Measurements from ENCODE around the gene LRRK1. TPM values are rescaled to one million over a fixed set of nuclear protein-coding genes. Genes with fewer than 3 reads are reported as not detected.

The LRRK1 gene
- total RNA-seq, 4 donors from 2014 or later, result 14.8 to 29.3 (median 19.1) TPM

- DNase-seq (ENCODE audit: low spot score in 2 of 2), result peak in 1 of 2 donors; percentile 34
- intact Hi-C loops (cut with DNase I; ENCODE audit: low total_unique reads), result no loop called here
- H3K4me3 ChIP-seq (ENCODE audit: low read depth, poor library complexity, severe bottlenecking), result no peak overlapping the region
- no peak for TF ChIP-seq POLR2A (IDR thresholded peaks at IDR 0.05)
- TF ChIP-seq, protein P1, sequence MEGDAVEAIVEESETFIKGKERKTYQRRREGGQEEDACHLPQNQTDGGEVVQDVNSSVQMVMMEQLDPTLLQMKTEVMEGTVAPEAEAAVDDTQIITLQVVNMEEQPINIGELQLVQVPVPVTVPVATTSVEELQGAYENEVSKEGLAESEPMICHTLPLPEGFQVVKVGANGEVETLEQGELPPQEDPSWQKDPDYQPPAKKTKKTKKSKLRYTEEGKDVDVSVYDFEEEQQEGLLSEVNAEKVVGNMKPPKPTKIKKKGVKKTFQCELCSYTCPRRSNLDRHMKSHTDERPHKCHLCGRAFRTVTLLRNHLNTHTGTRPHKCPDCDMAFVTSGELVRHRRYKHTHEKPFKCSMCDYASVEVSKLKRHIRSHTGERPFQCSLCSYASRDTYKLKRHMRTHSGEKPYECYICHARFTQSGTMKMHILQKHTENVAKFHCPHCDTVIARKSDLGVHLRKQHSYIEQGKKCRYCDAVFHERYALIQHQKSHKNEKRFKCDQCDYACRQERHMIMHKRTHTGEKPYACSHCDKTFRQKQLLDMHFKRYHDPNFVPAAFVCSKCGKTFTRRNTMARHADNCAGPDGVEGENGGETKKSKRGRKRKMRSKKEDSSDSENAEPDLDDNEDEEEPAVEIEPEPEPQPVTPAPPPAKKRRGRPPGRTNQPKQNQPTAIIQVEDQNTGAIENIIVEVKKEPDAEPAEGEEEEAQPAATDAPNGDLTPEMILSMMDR (IDR thresholded peaks at IDR 0.05), result no peak
- WGBS, 2 donors, result 65 to 73% methylated on average over 4 of the region's 4 CpGs
Observed at GRCh38 chr15:100909565-100909964, 9.6 kb upstream of the LRRK1 start.

- intact Hi-C loops (cut with DNase I; ENCODE audit: low total_unique reads), result no loop called here
- DNase-seq (ENCODE audit: low spot score in 2 of 2), result peak in 1 of 2 donors; percentile 69
- H3K4me3 ChIP-seq (ENCODE audit: low read depth, poor library complexity, severe bottlenecking), result no peak overlapping the region
- TF ChIP-seq POLR2A (IDR thresholded peaks at IDR 0.05), result no peak
- TF ChIP-seq, protein P1 (IDR thresholded peaks at IDR 0.05), result no peak
- 84 to 86% methylated on average over 12 of the region's 12 CpGs for WGBS, 2 donors
Observed at GRCh38 chr15:100909989-100910955, 8.9 kb upstream of the LRRK1 start.

DNA sequence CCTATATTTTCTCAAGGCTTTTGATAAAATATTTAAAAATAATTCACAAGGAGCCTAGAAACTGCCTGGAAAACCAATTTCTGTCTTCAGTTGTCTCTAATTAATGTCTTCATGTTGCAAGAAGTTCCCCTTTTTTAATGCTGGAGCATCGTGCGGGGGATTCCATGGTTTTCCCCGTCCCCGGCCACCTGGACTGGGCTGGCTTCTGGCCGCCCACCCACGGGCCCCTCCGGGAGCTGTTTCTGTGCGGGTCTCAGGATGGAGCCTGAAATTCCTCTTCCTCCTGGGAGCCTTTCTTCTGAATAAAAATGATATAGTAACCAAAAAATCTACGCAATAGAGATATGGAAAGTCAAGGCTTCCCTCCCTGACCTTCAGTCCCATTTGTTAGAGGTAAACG is 8.1 kb upstream of the LRRK1 start:
- DNase-seq (ENCODE audit: low spot score in 2 of 2), result no peak
- intact Hi-C loops (cut with DNase I; ENCODE audit: low total_unique reads), result no loop called here
- H3K4me3 ChIP-seq (ENCODE audit: low read depth, poor library complexity, severe bottlenecking), result no peak overlapping the region
- WGBS, 2 donors, result 89% methylated on average over 10 of the region's 10 CpGs
- TF ChIP-seq, protein P1 (IDR thresholded peaks at IDR 0.05), result no peak
- TF ChIP-seq POLR2A (IDR thresholded peaks at IDR 0.05), result no peak

GRCh38 chr15:100913961-100914360 is 5.2 kb upstream of the LRRK1 start:
- 82 to 84% methylated on average over 4 of the region's 4 CpGs for WGBS, 2 donors
- intact Hi-C loops (cut with DNase I; ENCODE audit: low total_unique reads), result no loop called here
- TF ChIP-seq, protein P1 (IDR thresholded peaks at IDR 0.05), result no peak
- TF ChIP-seq POLR2A (IDR thresholded peaks at IDR 0.05), result no peak
- peak in 1 of 2 donors; percentile 60 for DNase-seq (ENCODE audit: low spot score in 2 of 2)
- H3K4me3 ChIP-seq (ENCODE audit: low read depth, poor library complexity, severe bottlenecking), result no peak overlapping the region

DNA sequence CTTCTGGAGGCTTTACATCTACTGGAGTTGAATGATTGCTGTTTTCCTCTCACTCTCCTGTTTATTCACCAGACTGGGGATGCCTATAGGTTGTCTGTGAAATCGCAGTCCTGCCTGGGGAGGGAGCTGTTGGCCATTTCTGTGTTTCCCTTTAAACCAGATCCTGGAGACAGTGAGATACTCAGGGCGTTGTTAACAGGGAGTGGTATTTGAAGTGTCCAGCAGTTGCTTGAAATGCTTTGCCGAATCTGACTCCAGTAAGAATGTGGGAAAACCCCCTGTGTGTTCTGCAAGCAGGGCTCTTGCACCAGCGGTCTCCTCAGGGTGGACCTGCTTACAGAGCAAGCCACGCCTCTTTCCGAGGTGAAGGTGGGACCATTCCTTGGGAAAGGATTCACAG is 4.3 kb upstream of the LRRK1 start:
- TF ChIP-seq, protein P1 (IDR thresholded peaks at IDR 0.05), result no peak
- no peak for TF ChIP-seq POLR2A (IDR thresholded peaks at IDR 0.05)
- DNase-seq (ENCODE audit: low spot score in 2 of 2), result peak in 1 of 2 donors; percentile 53
- 69 to 84% methylated on average over 6 of the region's 6 CpGs for WGBS, 2 donors
- intact Hi-C loops (cut with DNase I; ENCODE audit: low total_unique reads), result no loop called here
- no peak overlapping the region for H3K4me3 ChIP-seq (ENCODE audit: low read depth, poor library complexity, severe bottlenecking)
